Common myeloid progenitor, CD34-positive (primary cell): ENCODE data around the gene C11orf68. TPM values are rescaled to one million over a fixed set of nuclear protein-coding genes. Genes with fewer than 3 reads are reported as not detected.

Experiments used
- CTCF ChIA-PET: fragments of 350-600 bp; sonication (Branson Sonifier 250); formaldehyde crosslinking; loops from one replicate; lab custom pipeline; 2021; ENCODE audit warnings: antibody characterized with exemption; lab: Charles Lee
- POLR2A ChIA-PET: fragments of 350-600 bp; sonication (Branson Sonifier 250); formaldehyde crosslinking; loops from one replicate; lab custom pipeline; 2021; ENCODE audit warnings: antibody characterized with exemption; lab: Charles Lee
- DNase-seq, 3 donors: peaks; one replicate each; pipeline versions ENCODE4 v3.0.0 to v3.0.0-alpha.2; 2013
- H3K27ac ChIP-seq, 2 experiments: 1 replicate in 1 of 2; 2 replicates in 1 of 2; pipeline ENCODE4 v1.7.0; 2013; ENCODE audit warnings: inconsistent platforms in 2 of 2, low read length in 2 of 2, mild to moderate bottlenecking in 2 of 2, low read depth in 1 of 2, moderate library complexity in 1 of 2; ENCODE audit not compliant: severe bottlenecking in 2 of 2, insufficient read depth in 1 of 2, poor library complexity in 1 of 2
- H3K27me3 ChIP-seq, 5 experiments: replicated peaks in 2 of 5; 1 replicate in 3 of 5; 2 replicates in 2 of 5; pipeline versions ENCODE4 v1.6.1 to v1.7.0; 2013; ENCODE audit warnings: low read length in 4 of 5, mild to moderate bottlenecking in 2 of 5, moderate library complexity in 2 of 5, inconsistent platforms in 1 of 5; ENCODE audit not compliant: insufficient read depth in 5 of 5, control insufficient read depth in 4 of 5
- H3K36me3 ChIP-seq, 4 experiments: 1 replicate in 2 of 4; 2 replicates in 2 of 4; pipeline versions ENCODE4 v1.6.1 to v1.7.0; 2013; ENCODE audit warnings: low read length in 3 of 4, control low read depth in 1 of 4, mild to moderate bottlenecking in 1 of 4; ENCODE audit not compliant: control insufficient read depth in 4 of 4, insufficient read depth in 4 of 4
- H3K4me1 ChIP-seq, 4 experiments: 1 replicate in 3 of 4; 2 replicates in 1 of 4; pipeline versions ENCODE4 v1.6.1 to v1.7.1; 2013; ENCODE audit warnings: low read length in 3 of 4, mild to moderate bottlenecking in 3 of 4, control low read depth in 1 of 4, inconsistent platforms in 1 of 4, moderate library complexity in 1 of 4; ENCODE audit not compliant: control insufficient read depth in 4 of 4, insufficient read depth in 4 of 4; ENCODE audit errors: control extremely low read depth in 1 of 4
- H3K4me3 ChIP-seq, 7 experiments: 1 replicate in 4 of 7; 2 replicates in 3 of 7; pipeline versions ENCODE4 v1.5.1 to v1.7.0; 2013; ENCODE audit warnings: mild to moderate bottlenecking in 7 of 7, low read length in 6 of 7, moderate library complexity in 6 of 7, inconsistent platforms in 2 of 7, low read depth in 2 of 7, control low read depth in 1 of 7; ENCODE audit not compliant: insufficient read depth in 4 of 7, control insufficient read depth in 1 of 7; ENCODE audit errors: extremely low read depth in 1 of 7
- H3K9me3 ChIP-seq, 5 experiments: 1 replicate in 4 of 5; 2 replicates in 1 of 5; pipeline versions ENCODE4 v1.6.1 to v1.7.1; 2013; ENCODE audit warnings: low read length in 4 of 5, mild to moderate bottlenecking in 2 of 5, inconsistent platforms in 1 of 5, low read depth in 1 of 5, moderate library complexity in 1 of 5; ENCODE audit not compliant: control insufficient read depth in 4 of 5, insufficient read depth in 2 of 5; ENCODE audit errors: control extremely low read depth in 1 of 5
- WGBS: methylation state at CpG from one replicate; pipeline ENCODE4 v1.1.5; 2013; ENCODE audit not compliant: insufficient coverage; 5-methylcytosine and 5-hydroxymethylcytosine counted together
- polyA plus RNA-seq: library from polyadenylated mRNA; unstranded; fragments of 120-200 nt; gene quantifications from one replicate; pipeline ENCODE4 v1.2.1, GENCODE V29; 2013

C11orf68 gene
- polyA plus RNA-seq: 25.3 TPM

DNA sequence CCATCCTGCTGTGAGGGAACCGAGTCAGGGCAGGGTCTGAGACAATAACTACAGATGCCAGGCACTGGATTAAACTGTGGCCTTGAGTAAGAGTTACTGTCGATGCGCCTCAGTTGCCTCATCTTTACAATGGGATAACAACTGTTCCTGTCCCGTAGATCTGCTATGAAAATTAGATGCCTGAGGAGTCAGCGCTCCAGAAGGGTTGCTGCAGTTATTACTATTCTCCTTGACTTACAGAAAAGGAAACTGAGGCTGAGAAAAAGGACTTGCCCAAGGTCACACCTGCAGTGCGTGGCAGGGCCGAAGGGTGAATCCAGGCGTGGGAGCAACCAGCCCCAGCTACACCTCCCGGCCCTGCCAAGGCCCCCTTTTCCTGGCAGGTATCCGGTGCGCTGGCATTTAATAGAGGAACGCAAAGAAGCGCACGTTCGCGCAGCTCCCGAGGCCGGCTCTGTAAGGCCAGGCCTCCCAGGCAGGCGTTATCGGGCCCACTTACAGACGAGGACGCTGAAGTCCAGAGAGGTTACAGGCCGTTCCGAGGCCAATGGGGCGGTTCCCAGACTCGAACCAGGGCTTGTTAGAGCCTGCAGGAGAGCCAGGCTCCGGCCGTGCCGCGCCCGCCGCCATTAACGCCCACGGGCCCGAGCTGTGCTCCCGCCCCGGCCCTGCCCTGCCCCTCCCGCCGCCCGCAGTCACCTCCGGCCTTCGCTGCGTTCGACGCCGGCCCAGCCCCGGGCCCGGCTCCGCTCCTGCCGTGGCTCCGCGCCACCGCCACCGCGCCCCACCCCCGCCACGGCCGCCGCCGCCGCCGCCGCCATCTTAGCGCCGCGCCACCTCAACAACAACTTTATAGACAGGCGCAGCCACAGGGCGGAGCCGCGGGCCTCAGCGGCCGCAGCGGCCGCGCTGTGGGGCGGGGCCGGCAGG lies at the start of gene C11orf68:
Gene C11orf68, minus strand, starts transcription at position 852 of the 930 bp plus-strand sequence. Its CDS starts 31 bp downstream, at position 821.
- WGBS: 6% methylated on average over 59 of the region's 77 CpGs
- peaks cover 0 to 62% (median 48%) of the 10 kb centered on the region in 4 experiments for H3K4me1 ChIP-seq
- ChIA-PET POLR2A (interaction anchor here (1.2 to 2.7 kb wide), 3 partner anchors 18 to 28 kb away, joined by 5 to 8 read pairs (median 6); partner anchors contain the start of genes CCDC85B and FOSL1), CTCF (interaction anchor here (0.9 to 1.9 kb wide), 8 partner anchors 10 to 60 kb away, joined by 3 to 11 read pairs (median 4); partner anchors contain the start of genes CCDC85B, FIBP and FOSL1)
- H3K9me3 ChIP-seq: no peaks in the 10 kb centered on the region
- H3K27me3 ChIP-seq: no peaks in the 10 kb centered on the region
- peak within 1 kb of the TSS; percentile 71 to 99 (median 97) for H3K4me3 ChIP-seq
- DNase-seq: no peak
- peak within 1 kb of the TSS; percentile 85 to 95 for H3K27ac ChIP-seq
- peaks cover 5 to 32% (median 18%) of the 10 kb centered on the region in 4 experiments for H3K36me3 ChIP-seq

DNA sequence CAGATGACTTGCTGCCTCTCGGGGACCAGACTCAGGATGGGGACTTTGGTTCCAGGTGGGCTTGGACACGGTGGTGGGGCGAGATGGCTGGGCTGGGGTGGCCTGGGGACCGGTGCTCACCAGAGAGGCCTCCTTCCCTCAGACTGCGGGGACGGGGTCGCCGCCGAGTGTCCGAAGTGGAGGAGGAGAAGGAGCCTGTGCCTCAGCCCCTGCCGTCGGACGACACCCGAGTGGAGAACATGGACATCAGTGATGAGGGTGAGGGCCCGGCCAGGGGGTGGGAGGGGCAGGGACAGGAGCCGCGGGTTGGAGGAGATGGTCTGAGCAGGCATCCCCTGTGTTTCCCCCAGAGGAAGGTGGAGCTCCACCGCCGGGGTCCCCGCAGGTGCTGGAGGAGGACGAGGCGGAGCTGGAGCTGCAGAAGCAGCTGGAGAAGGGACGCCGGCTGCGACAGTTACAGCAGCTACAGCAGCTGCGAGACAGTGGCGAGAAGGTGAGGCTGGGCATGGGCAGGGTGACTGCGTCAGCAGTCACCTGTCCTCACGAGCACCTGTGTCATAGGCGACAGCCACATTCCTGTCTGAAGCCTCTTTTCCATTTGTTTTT lies 48.6 kb upstream of the C11orf68 start:
- Histone ChIP-seq H3K4me3 (no peak overlapping the region), H3K27ac (no peak overlapping the region), H3K36me3 (peaks cover 9 to 71% (median 53%) of the 10 kb centered on the region in 4 experiments), H3K4me1 (peaks cover 7 to 14% (median 11%) of the 10 kb centered on the region in 4 experiments), H3K9me3 (no peaks in the 10 kb centered on the region), H3K27me3 (no peaks in the 10 kb centered on the region)
- CTCF ChIA-PET: interaction anchor here (1.5 kb wide), 1 partner anchor 79 kb away, joined by 3 read pairs; no protein-coding TSS in a partner anchor
- POLR2A ChIA-PET: no interaction called here
- no peak for DNase-seq
- 97% methylated on average over 23 of the region's 30 CpGs for WGBS

GRCh38 chr11:65965986-65966762 lies 47.3 kb upstream of the C11orf68 start:
- Histone ChIP-seq H3K4me1 (peaks cover 10 to 18% (median 16%) of the 10 kb centered on the region in 4 experiments), H3K27ac (no peak overlapping the region), H3K36me3 (peaks cover 9 to 69% (median 52%) of the 10 kb centered on the region in 4 experiments), H3K9me3 (no peaks in the 10 kb centered on the region), H3K27me3 (no peaks in the 10 kb centered on the region), H3K4me3 (no peak overlapping the region)
- DNase-seq: no peak
- ChIA-PET CTCF (interaction anchor here (0.9 to 1.5 kb wide), 4 partner anchors 50 to 82 kb away, joined by 3 to 5 read pairs (median 4); no protein-coding TSS in a partner anchor), POLR2A (interaction anchor here (0.7 kb wide), 1 partner anchor 49 kb away, joined by 3 read pairs; no protein-coding TSS in a partner anchor)
- WGBS: 98% methylated on average over 32 of the region's 36 CpGs

- H3K4me1 ChIP-seq: peaks cover 12 to 22% (median 20%) of the 10 kb centered on the region in 4 experiments
- H3K4me3 ChIP-seq: no peak overlapping the region
- no peaks in the 10 kb centered on the region for H3K27me3 ChIP-seq
- peaks cover 8 to 63% (median 49%) of the 10 kb centered on the region in 4 experiments for H3K36me3 ChIP-seq
- no peak overlapping the region for H3K27ac ChIP-seq
- CTCF ChIA-PET: interaction anchor here (0.8 to 1.1 kb wide), 2 partner anchors 81 to 254 kb away, joined by 3 to 4 read pairs; no protein-coding TSS in a partner anchor
- WGBS: 93% methylated on average over 4 of the region's 10 CpGs
- POLR2A ChIA-PET: no interaction called here
- DNase-seq: no peak
- H3K9me3 ChIP-seq: no peaks in the 10 kb centered on the region
Observed at GRCh38 chr11:65964906-65965305, 46.0 kb upstream of the C11orf68 start.

DNA sequence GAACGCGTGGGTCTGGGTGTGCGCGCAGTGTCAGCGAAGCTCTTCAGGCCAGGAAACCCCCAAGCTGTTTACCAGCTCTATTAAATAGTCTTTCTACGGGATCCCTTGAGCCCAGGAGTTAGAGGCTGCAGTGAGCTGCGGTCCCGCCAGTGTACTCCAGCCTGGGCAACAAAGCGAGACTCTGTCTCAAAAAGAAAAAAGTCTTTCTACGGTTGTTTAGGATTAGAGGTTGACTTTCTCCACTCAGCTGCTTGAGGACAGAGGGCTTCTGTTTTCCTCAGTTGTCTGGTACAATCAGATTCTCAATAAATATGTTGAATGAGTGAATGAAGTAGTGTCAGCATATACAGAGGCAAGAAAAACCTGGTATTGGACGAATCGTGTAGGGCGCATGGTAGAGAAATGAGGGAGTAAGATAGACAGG lies 43.3 kb upstream of the C11orf68 start:
- CTCF ChIA-PET: interaction anchor here (0.6 to 3.2 kb wide), 4 partner anchors 9 to 68 kb away, joined by 3 to 6 read pairs (median 3); no protein-coding TSS in a partner anchor
- POLR2A ChIA-PET: interaction anchor here (0.5 to 1.2 kb wide), 2 partner anchors 47 to 62 kb away, joined by 3 read pairs; partner anchors contain the start of gene FOSL1
- peak overlapping the region in 6 of 7 experiments; percentile 67 to 96 (median 90) for H3K4me3 ChIP-seq
- H3K27ac ChIP-seq: peak overlapping the region; percentile 34 to 95
- H3K36me3 ChIP-seq: peaks cover 2 to 36% (median 32%) of the 10 kb centered on the region in 4 experiments
- peaks cover 12 to 25% (median 22%) of the 10 kb centered on the region in 4 experiments for H3K4me1 ChIP-seq
- H3K9me3 ChIP-seq: no peaks in the 10 kb centered on the region
- WGBS: 4% methylated on average over 13 of the region's 13 CpGs
- DNase-seq: no peak
- no peaks in the 10 kb centered on the region for H3K27me3 ChIP-seq
